Kidney (tissue), 14 donors: ENCODE measurements around the gene CAMKMT. TPM values are rescaled to one million over a fixed set of nuclear protein-coding genes. Genes with fewer than 3 reads are reported as not detected.

Experiments used
- DNase-seq, 5 donors: peaks; one replicate each; pipeline ENCODE4 v3.0.0-alpha.2; 2013 to 2020
- FAIRE-seq: peaks from 2 replicates; lab custom pipeline; 2012; peaks lifted over from hg19 to GRCh38; lab: Jason Lieb, UNC
- H3K27ac ChIP-seq, 2 donors: one replicate each; pipeline ENCODE4 v1.7.0; 2013; ENCODE audit warnings: low read depth in 2 of 2, low read length in 2 of 2, inconsistent platforms in 1 of 2
- H3K27me3 ChIP-seq: one replicate; pipeline ENCODE4 v1.7.1; 2013; ENCODE audit warnings: low read length, inconsistent platforms; ENCODE audit not compliant: control insufficient read depth, insufficient read depth
- H3K36me3 ChIP-seq, 3 donors: one replicate each; pipeline versions ENCODE4 v1.7.0 to v1.7.1; 2013; ENCODE audit warnings: low read length in 3 of 3, control low read depth in 1 of 3, inconsistent platforms in 1 of 3; ENCODE audit not compliant: insufficient read depth in 3 of 3, control insufficient read depth in 2 of 3
- H3K4me1 ChIP-seq, 3 donors: one replicate each; pipeline versions ENCODE4 v1.7.0 to v1.7.1; 2013; ENCODE audit warnings: low read length in 3 of 3, inconsistent platforms in 1 of 3, low read depth in 1 of 3; ENCODE audit not compliant: control insufficient read depth in 2 of 3, insufficient read depth in 2 of 3
- H3K4me3 ChIP-seq, 3 donors: one replicate each; pipeline versions ENCODE4 v1.7.0 to v1.8.1; 2013; ENCODE audit warnings: low read length in 3 of 3, control low read depth in 1 of 3, inconsistent platforms in 1 of 3
- H3K9ac ChIP-seq, 3 donors: one replicate each; pipeline versions ENCODE4 v1.7.0 to v1.7.1; 2013; ENCODE audit warnings: low read length in 3 of 3, control low read depth in 1 of 3, inconsistent platforms in 1 of 3
- H3K9me3 ChIP-seq, 3 donors: one replicate each; pipeline versions ENCODE4 v1.7.0 to v1.7.1; 2013; ENCODE audit warnings: low read length in 3 of 3, control low read depth in 1 of 3, inconsistent platforms in 1 of 3; ENCODE audit not compliant: control insufficient read depth in 2 of 3, insufficient read depth in 1 of 3
- CTCF ChIP-seq: IDR thresholded peaks from 3 replicates; pipeline ENCODE4 v1.5.1; 2012; ENCODE audit warnings: mild to moderate bottlenecking, moderate library complexity, borderline replicate concordance; ENCODE audit not compliant: insufficient read depth; ENCODE audit errors: extremely low read depth
- intact Hi-C: fragments of 100-400 bp; cut with DNase I; formaldehyde crosslinking; loops from one replicate; pipeline ENCODE4 v1.11.1; 2022
- polyA plus RNA-seq: library from polyadenylated mRNA; stranded (reverse); fragments of 350-450 nt; fragmentation: Illumina TruSeq; extraction: RNeasy Lipid Tissue Mini Kit (QIAGEN cat#74804); gene quantifications from one replicate; pipeline ENCODE4 v1.2.3, GENCODE V29; 2014; ENCODE audit warnings: low read depth, low replicate concordance; ENCODE audit not compliant: insufficient read depth
- total RNA-seq: library from RNA; stranded (reverse); fragmentation: NEBNext Ultra II Directional; extraction: Animal tissue kit (Norgen Biotek cat#: 25700); gene quantifications from one replicate; pipeline ENCODE4 v1.2.1, GENCODE V29; 2021
- donor health status: control.
- donor health status: control.
- donor health status: control.
- donor health status: control.
- donor health status: control.
- donor health status: DM: yes; HTN: yes; CAD: no.
- donor health status: Normal renal cell carcinoma (clear cell type).

The CAMKMT gene
- total and polyA plus RNA-seq, 2 donors from 2014 or later: 9.9 to 14.5 TPM

- DNase-seq: peak in 3 of 5 donors; percentile 23 to 58 (median 56)
- Histone ChIP-seq H3K9me3 (no peaks in the 10 kb centered on the region), H3K36me3 (peaks cover 11 to 24% (median 14%) of the 10 kb centered on the region in 3 donors), H3K9ac (no peak overlapping the region), H3K27ac (peak overlapping the region; percentile 48 to 82), H3K4me3 (no peak overlapping the region), H3K4me1 (peaks cover 0 to 27% (median 10%) of the 10 kb centered on the region in 3 donors), H3K27me3 (no peaks in the 10 kb centered on the region)
- TF ChIP-seq CTCF: no peak
- intact Hi-C loops: no loop called here
- peak; percentile 42 for FAIRE-seq
Observed at GRCh38 chr2:44325897-44326296, 35.9 kb upstream of the CAMKMT start.

GRCh38 chr2:44326548-44327264, 35.0 kb upstream of the CAMKMT start:
- DNase-seq (peak in 3 of 5 donors; percentile 34 to 60 (median 57)), FAIRE-seq (no peak)
- no peaks in the 10 kb centered on the region for H3K9me3 ChIP-seq
- peak overlapping the region; percentile 82 to 88 for H3K27ac ChIP-seq
- TF ChIP-seq CTCF: no peak
- peaks cover 0 to 27% (median 10%) of the 10 kb centered on the region in 3 donors for H3K4me1 ChIP-seq
- H3K9ac ChIP-seq: peak overlapping the region in 1 of 3 donors; percentile 63
- intact Hi-C loops: no loop called here
- no peaks in the 10 kb centered on the region for H3K27me3 ChIP-seq
- no peak overlapping the region for H3K4me3 ChIP-seq
- peaks cover 9 to 20% (median 11%) of the 10 kb centered on the region in 3 donors for H3K36me3 ChIP-seq

- H3K27ac ChIP-seq: no peak overlapping the region
- H3K9ac ChIP-seq: no peak overlapping the region
- H3K4me1 ChIP-seq: peaks cover 0 to 29% (median 10%) of the 10 kb centered on the region in 3 donors
- intact Hi-C loops: no loop called here
- FAIRE-seq (no peak), DNase-seq (no peak)
- peaks cover under 1 to 4% (median 3%) of the 10 kb centered on the region in 3 donors for H3K36me3 ChIP-seq
- H3K9me3 ChIP-seq: no peaks in the 10 kb centered on the region
- TF ChIP-seq CTCF: no peak
- H3K27me3 ChIP-seq: no peaks in the 10 kb centered on the region
- H3K4me3 ChIP-seq: no peak overlapping the region
Observed at GRCh38 chr2:44328750-44329149, 33.0 kb upstream of the CAMKMT start.
